Transverse colon (tissue), 4 donors: ENCODE measurements around the gene PLD3.

Experiments
- POLR2AphosphoS5 ChIP-seq, 3 donors: sonication (generic); formaldehyde crosslinking; IDR thresholded peaks; one replicate each; pipeline ENCODE4 v1.6.1; 2016; ENCODE audit warnings: antibody characterized with exemption in 3 of 3
- TF ChIP-seq, protein P1 (sequence below), 5 experiments: fragments of 200-600 bp in 3 of 5; fragments of 450-650 bp in 2 of 5; sonication (generic) in 3 of 5; IDR thresholded peaks; 1 replicate in 2 of 5; 2 replicates in 3 of 5; pipeline ENCODE4 v1.5.1; 2016 to 2017; ENCODE audit warnings: antibody characterized with exemption in 5 of 5, inconsistent platforms in 3 of 5, mild to moderate bottlenecking in 2 of 5, moderate library complexity in 1 of 5

DNA sequence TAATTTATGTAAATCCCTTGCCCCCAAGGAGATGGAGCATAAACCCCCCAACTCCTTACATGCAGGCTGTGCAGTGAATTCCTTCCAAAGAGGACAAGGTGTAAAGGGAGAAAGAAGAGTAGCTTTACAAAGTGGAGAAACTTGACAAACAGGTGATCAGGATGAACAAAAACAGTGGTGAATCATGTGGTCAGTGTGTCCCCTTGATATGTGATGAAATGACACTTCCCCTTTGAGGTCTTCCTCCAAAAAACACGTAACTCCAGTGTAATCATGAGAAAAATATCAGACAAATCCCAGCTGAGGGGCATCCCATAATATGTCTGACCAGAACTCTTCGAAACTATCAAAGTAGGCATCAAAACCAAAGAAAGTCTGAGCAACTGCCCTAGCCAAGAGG is 33.8 kb upstream of the PLD3 start:
- TF ChIP-seq, protein P1, sequence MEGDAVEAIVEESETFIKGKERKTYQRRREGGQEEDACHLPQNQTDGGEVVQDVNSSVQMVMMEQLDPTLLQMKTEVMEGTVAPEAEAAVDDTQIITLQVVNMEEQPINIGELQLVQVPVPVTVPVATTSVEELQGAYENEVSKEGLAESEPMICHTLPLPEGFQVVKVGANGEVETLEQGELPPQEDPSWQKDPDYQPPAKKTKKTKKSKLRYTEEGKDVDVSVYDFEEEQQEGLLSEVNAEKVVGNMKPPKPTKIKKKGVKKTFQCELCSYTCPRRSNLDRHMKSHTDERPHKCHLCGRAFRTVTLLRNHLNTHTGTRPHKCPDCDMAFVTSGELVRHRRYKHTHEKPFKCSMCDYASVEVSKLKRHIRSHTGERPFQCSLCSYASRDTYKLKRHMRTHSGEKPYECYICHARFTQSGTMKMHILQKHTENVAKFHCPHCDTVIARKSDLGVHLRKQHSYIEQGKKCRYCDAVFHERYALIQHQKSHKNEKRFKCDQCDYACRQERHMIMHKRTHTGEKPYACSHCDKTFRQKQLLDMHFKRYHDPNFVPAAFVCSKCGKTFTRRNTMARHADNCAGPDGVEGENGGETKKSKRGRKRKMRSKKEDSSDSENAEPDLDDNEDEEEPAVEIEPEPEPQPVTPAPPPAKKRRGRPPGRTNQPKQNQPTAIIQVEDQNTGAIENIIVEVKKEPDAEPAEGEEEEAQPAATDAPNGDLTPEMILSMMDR (IDR thresholded peaks at IDR 0.05), result no peak
- no peak for TF ChIP-seq POLR2AphosphoS5 (IDR thresholded peaks at IDR 0.05)
